K562 (cell line): ENCODE data around the gene BAIAP2L2. TPM values are rescaled to one million over a fixed set of nuclear protein-coding genes. Genes with fewer than 3 reads are reported as not detected.

Experiments used
- ATAC-seq: fragments of 200-7000 bp; cut with Tn5 transposase; 3 replicates; pipeline ENCODE4 v1.9.1; 2020; ENCODE audit warnings: moderate library complexity
- BruUV-seq: library from RNA; stranded (reverse); fragments of 400-500 nt; replicated peaks from 2 replicates; lab custom pipeline; 2021; lab: Mats Ljungman, UMichigan
- CTCF ChIA-PET: fragments of 300-600 bp; formaldehyde crosslinking; extraction: SDS; loops from one replicate; lab custom pipeline; 2021; ENCODE audit warnings: low intra/inter-chr PET ratio; lab: Yijun Ruan, JAX
- POLR2A ChIA-PET: fragments of 300-600, 350-650 bp; sonication (Branson Sonifier 250); formaldehyde crosslinking; extraction: SDS; loops from one replicate; lab custom pipeline; 2021; ENCODE audit warnings: antibody characterized with exemption, inconsistent platforms; lab: Yijun Ruan, JAX
- DNase-seq, 4 experiments: peaks; one replicate each; pipeline versions ENCODE4 v3.0.0 to v3.0.0-alpha.2; 2011 to 2018; ENCODE audit warnings: low spot score in 3 of 4, mixed read lengths in 3 of 4; ENCODE audit errors: extremely low read depth in 1 of 4
- FAIRE-seq: peaks from 2 replicates; lab custom pipeline; 2011; peaks lifted over from hg19 to GRCh38; lab: Jason Lieb, UNC
- H2AFZ ChIP-seq: 2 replicates; pipeline ENCODE4 v1.6.0; 2011; ENCODE audit warnings: low read depth, low read length, control low read depth, inconsistent platforms
- H3K27ac ChIP-seq: fragments of 200-600 bp; 3 replicates; pipeline ENCODE4 v1.8.0; 2011; ENCODE audit warnings: low read depth, mild to moderate bottlenecking, control low read depth, inconsistent platforms, low read length, moderate library complexity, mixed read lengths; ENCODE audit errors: extremely low read depth
- H3K27me3 ChIP-seq, 2 experiments: fragments of 300-600 bp in 1 of 2; 2 replicates in 1 of 2; 3 replicates in 1 of 2; pipeline versions ENCODE4 v1.6.0 to v1.8.0; 2011; ENCODE audit warnings: inconsistent platforms in 2 of 2, low read length in 2 of 2, mild to moderate bottlenecking in 1 of 2, mixed read lengths in 1 of 2, moderate library complexity in 1 of 2; ENCODE audit not compliant: control insufficient read depth in 2 of 2, insufficient read depth in 2 of 2
- H3K36me3 ChIP-seq: fragments of 300-600 bp; 3 replicates; pipeline ENCODE4 v1.8.0; 2011; ENCODE audit warnings: mild to moderate bottlenecking, low read length, inconsistent platforms; ENCODE audit not compliant: control insufficient read depth, insufficient read depth
- H3K4me1 ChIP-seq, 2 experiments: fragments of 200-600 bp in 1 of 2; replicated peaks in 1 of 2; 2 replicates in 1 of 2; 3 replicates in 1 of 2; pipeline versions ENCODE4 v1.5.1 to v1.8.0; 2011; ENCODE audit warnings: inconsistent platforms in 2 of 2, low read length in 2 of 2, mild to moderate bottlenecking in 1 of 2, mixed read lengths in 1 of 2, moderate library complexity in 1 of 2; ENCODE audit not compliant: control insufficient read depth in 2 of 2, insufficient read depth in 2 of 2
- H3K4me2 ChIP-seq: 2 replicates; pipeline ENCODE4 v1.6.1; 2011; ENCODE audit warnings: low read length, control low read depth, inconsistent platforms, mixed read lengths; ENCODE audit not compliant: insufficient read depth
- H3K4me3 ChIP-seq: fragments of 200-600 bp; sonication (generic), shearing (Covaris generic); 2 replicates; pipeline ENCODE4 v1.5.1; 2016; ENCODE audit warnings: control low read depth, inconsistent platforms
- H3K79me2 ChIP-seq: fragments of 200-600 bp; 3 replicates; pipeline ENCODE4 v1.8.0; 2011; ENCODE audit warnings: low read length, inconsistent platforms; ENCODE audit not compliant: control insufficient read depth, insufficient read depth
- H3K9ac ChIP-seq, 2 experiments: 2 replicates each; pipeline versions ENCODE4 v1.6.0 to v1.6.1; 2011; ENCODE audit warnings: low read depth in 2 of 2, low read length in 2 of 2, control low read depth in 1 of 2, inconsistent platforms in 1 of 2, mild to moderate bottlenecking in 1 of 2, mixed read lengths in 1 of 2; ENCODE audit not compliant: insufficient read depth in 1 of 2
- H3K9me1 ChIP-seq: one replicate; pipeline ENCODE4 v1.6.0; 2011; ENCODE audit warnings: inconsistent platforms, mild to moderate bottlenecking, low read length, moderate library complexity; ENCODE audit not compliant: control insufficient read depth, insufficient read depth
- H3K9me3 ChIP-seq: replicated peaks from 2 replicates; pipeline ENCODE4 v1.5.1; 2011; ENCODE audit warnings: low read depth, low read length, inconsistent platforms; ENCODE audit not compliant: control insufficient read depth, insufficient read depth
- H4K20me1 ChIP-seq: replicated peaks from 2 replicates; pipeline ENCODE4 v1.6.1; 2011; ENCODE audit warnings: low read length, inconsistent platforms, mixed read lengths; ENCODE audit not compliant: control insufficient read depth, insufficient read depth
- CHD1 ChIP-seq: fragments of 200-600 bp; sonication (generic); IDR thresholded peaks from one replicate; pipeline ENCODE4 v1.6.1; 2012; ENCODE audit warnings: mild to moderate bottlenecking, moderate library complexity, low read length, inconsistent platforms
- CTCF ChIP-seq, 3 experiments: IDR thresholded peaks in 2 of 3; conservative IDR thresholded peaks in 1 of 3; 2 replicates each; pipeline ENCODE4 v1.5.1; 2011 to 2012; ENCODE audit warnings: low read length in 3 of 3, mild to moderate bottlenecking in 3 of 3, control low read depth in 2 of 3, improper control_type of control experiment in 1 of 3, inconsistent platforms in 1 of 3, low read depth in 1 of 3, mixed read lengths in 1 of 3, moderate library complexity in 1 of 3; ENCODE audit not compliant: insufficient read depth in 2 of 3
- FIP1L1 ChIP-seq: fragments of 200-400 bp; formaldehyde crosslinking; IDR thresholded peaks from 2 replicates; pipeline ENCODE4 v1.6.1; 2018; ENCODE audit warnings: mild to moderate bottlenecking, low read depth, low read length; ENCODE audit not compliant: poor library complexity, severe bottlenecking
- HDGF ChIP-seq: fragments of 450-650 bp; IDR thresholded peaks from 2 replicates; pipeline ENCODE4 v1.6.1; 2016
- IRF1 ChIP-seq: sonication (generic); formaldehyde crosslinking; IDR thresholded peaks from 2 replicates; pipeline ENCODE4 v1.8.0; 2022; ENCODE audit warnings: missing genetic modification reagents, mild to moderate bottlenecking, borderline replicate concordance
- KDM1A ChIP-seq, 2 experiments: fragments of 450-650 bp; IDR thresholded peaks; 2 replicates each; pipeline ENCODE4 v1.6.1; 2016; ENCODE audit warnings: mild to moderate bottlenecking in 2 of 2
- RNF2 ChIP-seq: sonication (generic); IDR thresholded peaks from 2 replicates; pipeline ENCODE4 v1.6.1; 2016
- STAT5A ChIP-seq: IDR thresholded peaks from 2 replicates; pipeline ENCODE4 v1.6.1; 2012; ENCODE audit warnings: low read length, inconsistent platforms, borderline replicate concordance
- TAF15 ChIP-seq: fragments of 200-400 bp; formaldehyde crosslinking; IDR thresholded peaks from 2 replicates; pipeline ENCODE4 v1.6.1; 2017; ENCODE audit warnings: mild to moderate bottlenecking, low read depth, low read length, moderate library complexity
- ZNF436 ChIP-seq: fragments of 250-450, 450-650 bp; sonication (Bioruptor Pico); formaldehyde crosslinking; IDR thresholded peaks from 2 replicates; pipeline ENCODE4 v1.7.0; 2020; ENCODE audit warnings: mild to moderate bottlenecking
- WGBS: fragments of 100-300 bp; shearing (Covaris generic); methylation state at CpG from one replicate; pipeline ENCODE4 v1.1.6; 2016; ENCODE audit warnings: low coverage, mixed read lengths; ENCODE audit not compliant: insufficient coverage; ENCODE audit errors: missing lambda C conversion rate; 5-methylcytosine and 5-hydroxymethylcytosine counted together
- in situ Hi-C: fragments of 300-500 bp; cut with MboI; formaldehyde crosslinking; loops from 4 replicates; pipeline ENCODE4 v1.15.0; 2018; ENCODE audit warnings: inconsistent platforms, mixed read lengths
- intact Hi-C: fragments of 100-400 bp; cut with micrococcal nuclease; formaldehyde crosslinking; loops from 2 replicates; pipeline ENCODE4 v1.14.2; 2022
- polyA plus RNA-seq, 8 experiments: library from polyadenylated mRNA; depleted of rRNA in 4 of 8; stranded (reverse) in 5 of 8; unstranded in 3 of 8; fragments of >200 nt; fragmentation: Nextera tagmentation in 2 of 8; fragmentation: Illumina TruSeq in 1 of 8; extraction: Ambion mirVana in 2 of 8; extraction: Trizol in 1 of 8; gene quantifications; 2 replicates each; pipeline versions ENCODE4 v1.2.1 to v1.2.3, GENCODE V29; 2011 to 2014; ENCODE audit warnings: inconsistent platforms in 1 of 8, missing spikeins in 1 of 8
- total RNA-seq, 7 experiments: library from RNA; depleted of rRNA in 6 of 7; stranded (reverse); fragments of >200 nt in 6 of 7; fragmentation: Illumina TruSeq in 2 of 7; extraction: Trizol in 2 of 7; gene quantifications; 2 replicates each; pipeline versions ENCODE4 v1.2.1 to v1.2.3, GENCODE V29; 2011 to 2021; ENCODE audit warnings: low replicate concordance in 1 of 7
- TF ChIP-seq, protein P1 (sequence below): sonication (generic); formaldehyde crosslinking; IDR thresholded peaks from 2 replicates; pipeline ENCODE4 v1.8.0; 2023; ENCODE audit warnings: mild to moderate bottlenecking, missing genetic modification reagents
- TF ChIP-seq, protein P2 (sequence below): fragments of 250-450 bp; sonication (Bioruptor Pico); IDR thresholded peaks from 2 replicates; pipeline ENCODE4 v1.5.0; 2021; ENCODE audit warnings: mild to moderate bottlenecking, borderline replicate concordance

Gene BAIAP2L2
- total and polyA plus RNA-seq, 9 of the 15 experiments (the other 6 are each of a cell fraction or from before 2014, with no cell fraction given), result 0.04 to 0.22 (median 0.07) TPM; not detected in 4

DNA sequence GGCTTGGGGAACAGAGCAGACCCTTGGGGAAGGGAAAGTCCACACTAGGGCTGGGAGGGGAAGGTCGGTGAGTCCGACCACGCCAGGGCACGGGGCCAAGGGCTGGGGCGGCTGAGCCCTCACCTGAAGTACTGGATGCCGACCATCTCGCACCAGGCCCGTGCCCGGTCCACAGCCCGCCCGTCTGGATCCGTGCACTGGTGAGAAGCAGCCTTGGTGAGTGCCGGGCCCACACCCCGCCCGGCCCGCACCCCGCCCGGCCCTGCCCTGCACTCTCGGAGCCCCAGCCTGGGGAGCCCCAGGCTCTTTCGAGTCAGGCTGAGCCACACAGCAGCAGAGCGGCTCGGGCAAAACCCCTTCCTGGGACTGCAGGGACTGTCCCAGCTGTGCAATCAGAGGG lies 1.9 kb upstream of the BAIAP2L2 start (continued):
- no peak for TF ChIP-seq STAT5A
- no peak for TF ChIP-seq HDGF
- TF ChIP-seq, protein P1, sequence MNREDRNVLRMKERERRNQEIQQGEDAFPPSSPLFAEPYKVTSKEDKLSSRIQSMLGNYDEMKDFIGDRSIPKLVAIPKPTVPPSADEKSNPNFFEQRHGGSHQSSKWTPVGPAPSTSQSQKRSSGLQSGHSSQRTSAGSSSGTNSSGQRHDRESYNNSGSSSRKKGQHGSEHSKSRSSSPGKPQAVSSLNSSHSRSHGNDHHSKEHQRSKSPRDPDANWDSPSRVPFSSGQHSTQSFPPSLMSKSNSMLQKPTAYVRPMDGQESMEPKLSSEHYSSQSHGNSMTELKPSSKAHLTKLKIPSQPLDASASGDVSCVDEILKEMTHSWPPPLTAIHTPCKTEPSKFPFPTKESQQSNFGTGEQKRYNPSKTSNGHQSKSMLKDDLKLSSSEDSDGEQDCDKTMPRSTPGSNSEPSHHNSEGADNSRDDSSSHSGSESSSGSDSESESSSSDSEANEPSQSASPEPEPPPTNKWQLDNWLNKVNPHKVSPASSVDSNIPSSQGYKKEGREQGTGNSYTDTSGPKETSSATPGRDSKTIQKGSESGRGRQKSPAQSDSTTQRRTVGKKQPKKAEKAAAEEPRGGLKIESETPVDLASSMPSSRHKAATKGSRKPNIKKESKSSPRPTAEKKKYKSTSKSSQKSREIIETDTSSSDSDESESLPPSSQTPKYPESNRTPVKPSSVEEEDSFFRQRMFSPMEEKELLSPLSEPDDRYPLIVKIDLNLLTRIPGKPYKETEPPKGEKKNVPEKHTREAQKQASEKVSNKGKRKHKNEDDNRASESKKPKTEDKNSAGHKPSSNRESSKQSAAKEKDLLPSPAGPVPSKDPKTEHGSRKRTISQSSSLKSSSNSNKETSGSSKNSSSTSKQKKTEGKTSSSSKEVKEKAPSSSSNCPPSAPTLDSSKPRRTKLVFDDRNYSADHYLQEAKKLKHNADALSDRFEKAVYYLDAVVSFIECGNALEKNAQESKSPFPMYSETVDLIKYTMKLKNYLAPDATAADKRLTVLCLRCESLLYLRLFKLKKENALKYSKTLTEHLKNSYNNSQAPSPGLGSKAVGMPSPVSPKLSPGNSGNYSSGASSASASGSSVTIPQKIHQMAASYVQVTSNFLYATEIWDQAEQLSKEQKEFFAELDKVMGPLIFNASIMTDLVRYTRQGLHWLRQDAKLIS (CRISPR knock-in tag), result no peak
- TF ChIP-seq TAF15, result no peak
- TF ChIP-seq, all 486 proteins: peak for 0

GRCh38 chr22:38111925-38112355 lies 1.5 kb upstream of the BAIAP2L2 start:
- in situ Hi-C loops (no loop called here), intact Hi-C loops (loop anchor here (10.0 kb wide), 1 partner anchor 93 kb away; the partner anchor contains the start of gene MAFF)
- 57% methylated on average over 9 of the region's 11 CpGs for WGBS
- no peaks in the 10 kb centered on the region for H3K27me3 ChIP-seq
- no peak overlapping the region for H3K4me2 ChIP-seq
- H3K9me1 ChIP-seq, result no peaks in the 10 kb centered on the region
- no peaks in the 10 kb centered on the region for H4K20me1 ChIP-seq
- no peak for ATAC-seq
- peaks cover 0 to 42% of the 10 kb centered on the region in 2 experiments; a peak in 2 of 5 replicates for H3K4me1 ChIP-seq
- ChIA-PET CTCF (no interaction called here), POLR2A (interaction anchor here (1.0 kb wide), 1 partner anchor 111 kb away, joined by 4 read pairs; no protein-coding TSS in a partner anchor)
- H3K9me3 ChIP-seq, result no peaks in the 10 kb centered on the region
- no TSS peak for BruUV-seq
- no peak overlapping the region for H3K9ac ChIP-seq
- H3K27ac ChIP-seq, result no peak overlapping the region
- H2AFZ ChIP-seq, result no peak overlapping the region
- no peak overlapping the region for H3K4me3 ChIP-seq
- H3K79me2 ChIP-seq, result no peaks in the 10 kb centered on the region
- FAIRE-seq, result no peak
- no peaks in the 10 kb centered on the region for H3K36me3 ChIP-seq
- no peak for DNase-seq
- TF ChIP-seq CTCF (IDR thresholded peaks at IDR 0.05 in 2 of 3, conservative IDR thresholded peaks at IDR 0.05 in 1 of 3; ENCODE audit: insufficient read depth in 2 of 3, low read depth in 1 of 3, low read length in 3 of 3) (no peak), FIP1L1 (no peak), IRF1 (CRISPR knock-in tag) (no peak), CHD1 (no peak), RNF2 (no peak), KDM1A (IDR thresholded peaks at IDR 0.05) (no peak), ZNF436 (CRISPR knock-in tag) (no peak)
- TF ChIP-seq, protein P2, sequence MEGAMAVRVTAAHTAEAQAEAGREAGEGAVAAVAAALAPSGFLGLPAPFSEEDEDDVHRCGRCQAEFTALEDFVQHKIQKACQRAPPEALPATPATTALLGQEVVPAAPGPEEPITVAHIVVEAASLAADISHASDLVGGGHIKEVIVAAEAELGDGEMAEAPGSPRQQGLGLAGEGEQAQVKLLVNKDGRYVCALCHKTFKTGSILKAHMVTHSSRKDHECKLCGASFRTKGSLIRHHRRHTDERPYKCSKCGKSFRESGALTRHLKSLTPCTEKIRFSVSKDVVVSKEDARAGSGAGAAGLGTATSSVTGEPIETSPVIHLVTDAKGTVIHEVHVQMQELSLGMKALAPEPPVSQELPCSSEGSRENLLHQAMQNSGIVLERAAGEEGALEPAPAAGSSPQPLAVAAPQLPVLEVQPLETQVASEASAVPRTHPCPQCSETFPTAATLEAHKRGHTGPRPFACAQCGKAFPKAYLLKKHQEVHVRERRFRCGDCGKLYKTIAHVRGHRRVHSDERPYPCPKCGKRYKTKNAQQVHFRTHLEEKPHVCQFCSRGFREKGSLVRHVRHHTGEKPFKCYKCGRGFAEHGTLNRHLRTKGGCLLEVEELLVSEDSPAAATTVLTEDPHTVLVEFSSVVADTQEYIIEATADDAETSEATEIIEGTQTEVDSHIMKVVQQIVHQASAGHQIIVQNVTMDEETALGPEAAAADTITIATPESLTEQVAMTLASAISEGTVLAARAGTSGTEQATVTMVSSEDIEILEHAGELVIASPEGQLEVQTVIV (CRISPR knock-in tag), result no peak
